Stomach (tissue), 9 donors: ENCODE results near the gene HYAL2. TPM values are rescaled to one million over a fixed set of nuclear protein-coding genes. Genes with fewer than 3 reads are reported as not detected.

Experiments used
- DNase-seq, 2 donors: peaks; one replicate each; pipeline versions ENCODE4 v3.0.0 to v3.0.0-alpha.2; 2013 to 2019
- H3K27ac ChIP-seq, 5 donors: fragments of 200-600 bp in 4 of 5; sonication (generic) in 4 of 5; one replicate each; pipeline ENCODE4 v1.5.1; 2013 to 2019; ENCODE audit warnings: mild to moderate bottlenecking in 1 of 5, moderate library complexity in 1 of 5
- H3K27me3 ChIP-seq, 3 donors: fragments of 200-600 bp; sonication (generic); one replicate each; pipeline ENCODE4 v1.5.1; 2017 to 2019; ENCODE audit warnings: mixed run types in 1 of 3
- H3K36me3 ChIP-seq, 4 donors: fragments of 200-600 bp; sonication (generic); 1 replicate in 3 of 4; 2 replicates in 1 of 4; pipeline ENCODE4 v1.5.1; 2016 to 2019
- H3K4me1 ChIP-seq, 4 donors: fragments of 200-600 bp; sonication (generic); one replicate each; pipeline ENCODE4 v1.5.1; 2016 to 2019
- H3K4me3 ChIP-seq, 4 donors: fragments of 200-600 bp; sonication (generic) in 3 of 4; one replicate each; pipeline ENCODE4 v1.5.1; 2016 to 2019; ENCODE audit warnings: mild to moderate bottlenecking in 1 of 4
- H3K9me3 ChIP-seq, 4 donors: fragments of 200-600 bp; sonication (generic); one replicate each; pipeline ENCODE4 v1.5.1; 2016 to 2019
- EP300 ChIP-seq: sonication (generic); formaldehyde crosslinking; IDR thresholded peaks from one replicate; pipeline ENCODE4 v1.6.1; 2017; ENCODE audit warnings: antibody characterized with exemption
- POLR2A ChIP-seq, 4 donors: fragments of 450-650 bp; IDR thresholded peaks; one replicate each; pipeline ENCODE4 v1.6.1; 2016; ENCODE audit warnings: antibody characterized with exemption in 4 of 4, control low read depth in 2 of 4, mild to moderate bottlenecking in 1 of 4, moderate library complexity in 1 of 4
- POLR2AphosphoS5 ChIP-seq, 3 donors: sonication (generic); formaldehyde crosslinking; IDR thresholded peaks; one replicate each; pipeline ENCODE4 v1.6.1; 2016; ENCODE audit warnings: antibody characterized with exemption in 3 of 3
- WGBS, 5 donors: extraction: QIAGEN DNeasy Blood & Tissue Kit in 3 of 5; methylation state at CpG; one replicate each; pipeline versions ENCODE4 v1.1.5 to v1.1.7; 2013 to 2018; 5-methylcytosine and 5-hydroxymethylcytosine counted together
- intact Hi-C: fragments of 100-400 bp; cut with DNase I; formaldehyde crosslinking; loops from one replicate; pipeline ENCODE4 v1.15.1; 2023; ENCODE audit warnings: low total_unique reads
- polyA plus RNA-seq, 3 donors: library from polyadenylated mRNA; stranded (reverse); fragments of 200-250 nt; gene quantifications; one replicate each; pipeline ENCODE4 v1.2.3, GENCODE V29; 2013
- total RNA-seq, 5 donors: library from RNA; depleted of rRNA; stranded (reverse); fragments of >200 nt; gene quantifications; one replicate each; pipeline versions ENCODE4 v1.1.0 to v1.2.3, GENCODE V29; 2014 to 2016
- TF ChIP-seq, protein P1 (sequence below), 7 experiments: fragments of 450-650 bp in 4 of 7; fragments of 200-600 bp in 3 of 7; sonication (generic) in 3 of 7; IDR thresholded peaks; one replicate each; pipeline ENCODE4 v1.5.1; 2016 to 2019; ENCODE audit warnings: antibody characterized with exemption in 7 of 7, control low read depth in 2 of 7, mild to moderate bottlenecking in 1 of 7
- donor health status: healthy with polysubstance abuse.
- donor health status: Bipolar disorder and iron deficiency.
- donor health status: healthy.

The HYAL2 gene
- total and polyA plus RNA-seq, 8 donors = 11.1 to 96.4 (median 28.6) TPM

DNA sequence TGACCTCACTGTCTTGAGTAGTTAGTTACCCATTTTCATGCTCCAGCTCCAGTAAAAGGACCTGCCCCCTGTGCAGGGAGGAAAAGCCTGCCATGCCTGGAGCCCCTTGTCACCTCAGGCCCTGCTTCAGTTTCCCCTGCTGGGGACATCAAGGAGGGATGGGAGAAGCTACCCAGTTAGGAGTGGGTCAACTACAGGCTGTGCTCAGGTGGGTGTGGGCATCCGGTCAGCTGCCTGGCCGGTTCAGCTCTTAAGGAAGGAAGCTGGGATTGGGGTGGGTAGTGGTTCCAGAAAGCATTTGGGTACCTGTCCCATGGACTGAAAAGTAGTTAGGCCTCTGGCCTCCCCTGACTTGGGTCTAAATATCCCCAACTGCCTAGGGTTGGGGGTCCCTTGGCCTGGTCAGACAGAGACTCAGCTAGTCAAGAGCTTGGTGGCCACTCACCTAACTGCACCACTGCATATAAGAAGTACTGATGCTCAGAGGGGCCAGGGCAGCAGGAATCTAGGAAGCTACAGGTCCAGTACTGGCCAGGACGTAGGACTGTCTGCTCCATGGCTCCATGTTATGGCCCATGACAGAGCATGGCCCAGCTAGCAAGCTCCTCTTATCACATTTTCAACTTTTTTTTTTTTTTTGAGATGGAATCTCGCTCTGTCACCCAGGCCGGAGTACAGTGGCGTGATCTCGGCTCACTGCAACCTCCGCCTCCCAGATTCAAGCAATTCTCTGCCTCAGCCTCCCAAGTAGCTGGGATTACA lies 43.1 kb downstream of the HYAL2 start:
- no peak overlapping the region for H3K4me3 ChIP-seq
- H3K9me3 ChIP-seq = no peaks in the 10 kb centered on the region
- intact Hi-C loops = loop anchor here (10.0 kb wide), 1 partner anchor 55 kb away; no protein-coding TSS in a partner anchor
- TF ChIP-seq, protein P1, sequence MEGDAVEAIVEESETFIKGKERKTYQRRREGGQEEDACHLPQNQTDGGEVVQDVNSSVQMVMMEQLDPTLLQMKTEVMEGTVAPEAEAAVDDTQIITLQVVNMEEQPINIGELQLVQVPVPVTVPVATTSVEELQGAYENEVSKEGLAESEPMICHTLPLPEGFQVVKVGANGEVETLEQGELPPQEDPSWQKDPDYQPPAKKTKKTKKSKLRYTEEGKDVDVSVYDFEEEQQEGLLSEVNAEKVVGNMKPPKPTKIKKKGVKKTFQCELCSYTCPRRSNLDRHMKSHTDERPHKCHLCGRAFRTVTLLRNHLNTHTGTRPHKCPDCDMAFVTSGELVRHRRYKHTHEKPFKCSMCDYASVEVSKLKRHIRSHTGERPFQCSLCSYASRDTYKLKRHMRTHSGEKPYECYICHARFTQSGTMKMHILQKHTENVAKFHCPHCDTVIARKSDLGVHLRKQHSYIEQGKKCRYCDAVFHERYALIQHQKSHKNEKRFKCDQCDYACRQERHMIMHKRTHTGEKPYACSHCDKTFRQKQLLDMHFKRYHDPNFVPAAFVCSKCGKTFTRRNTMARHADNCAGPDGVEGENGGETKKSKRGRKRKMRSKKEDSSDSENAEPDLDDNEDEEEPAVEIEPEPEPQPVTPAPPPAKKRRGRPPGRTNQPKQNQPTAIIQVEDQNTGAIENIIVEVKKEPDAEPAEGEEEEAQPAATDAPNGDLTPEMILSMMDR (IDR thresholded peaks at IDR 0.05) = no peak
- no peak for TF ChIP-seq POLR2AphosphoS5 (IDR thresholded peaks at IDR 0.05)
- TF ChIP-seq EP300 = no peak
- no peak for TF ChIP-seq POLR2A (IDR thresholded peaks at IDR 0.05)
- H3K27ac ChIP-seq = peak overlapping the region in 2 of 5 donors; percentile 22 to 27
- 85 to 96% (median 91%) methylated on average over 6 to 8 of the region's 8 CpGs for WGBS, 5 donors
- DNase-seq = no peak
- H3K27me3 ChIP-seq = peaks cover 0 to 27% (median 18%) of the 10 kb centered on the region in 3 donors
- H3K36me3 ChIP-seq = peaks cover 8 to 41% (median 19%) of the 10 kb centered on the region in 4 donors
- peaks cover 8 to 27% (median 17%) of the 10 kb centered on the region in 4 donors for H3K4me1 ChIP-seq

DNA sequence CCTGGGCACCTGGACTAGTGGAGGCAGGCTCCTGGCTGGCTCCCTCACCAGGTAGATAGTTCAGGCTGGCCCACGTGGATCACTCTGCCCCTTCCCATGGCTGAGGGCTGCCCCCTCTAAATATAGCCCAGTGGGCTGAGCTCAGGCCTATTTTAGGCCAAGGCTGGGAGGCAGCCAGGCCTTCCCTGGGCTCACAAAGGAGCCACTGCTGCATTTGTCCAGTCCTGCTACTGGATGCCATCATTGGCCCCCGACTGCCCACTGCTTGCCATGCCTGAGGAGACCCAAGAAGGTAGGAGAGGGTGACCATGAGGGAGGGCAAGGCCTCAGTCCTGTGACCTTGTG lies 43.7 kb downstream of the HYAL2 start, which contains the start of gene LSMEM2:
Gene LSMEM2, plus strand, starts transcription at position 208 of the 345 bp plus-strand sequence. Its CDS starts 27 bp downstream, at position 235.
- Histone ChIP-seq H3K36me3 (peaks cover 8 to 46% (median 19%) of the 10 kb centered on the region in 4 donors), H3K9me3 (no peaks in the 10 kb centered on the region), H3K27me3 (peaks cover 0 to 33% (median 21%) of the 10 kb centered on the region in 3 donors), H3K27ac (peak within 1 kb of the TSS in 2 of 5 donors; percentile 22 to 27), H3K4me3 (no peak within 1 kb of the TSS), H3K4me1 (peaks cover 13 to 33% (median 23%) of the 10 kb centered on the region in 4 donors)
- TF ChIP-seq POLR2A (IDR thresholded peaks at IDR 0.05) = no peak
- TF ChIP-seq, protein P1 (IDR thresholded peaks at IDR 0.05) = no peak
- DNase-seq = no peak
- intact Hi-C loops = loop anchor here (10.0 kb wide), 1 partner anchor 54 kb away; no protein-coding TSS in a partner anchor
- WGBS, 5 donors = 14 to 54% (median 51%) methylated on average over 1 to 2 of the region's 2 CpGs

DNA sequence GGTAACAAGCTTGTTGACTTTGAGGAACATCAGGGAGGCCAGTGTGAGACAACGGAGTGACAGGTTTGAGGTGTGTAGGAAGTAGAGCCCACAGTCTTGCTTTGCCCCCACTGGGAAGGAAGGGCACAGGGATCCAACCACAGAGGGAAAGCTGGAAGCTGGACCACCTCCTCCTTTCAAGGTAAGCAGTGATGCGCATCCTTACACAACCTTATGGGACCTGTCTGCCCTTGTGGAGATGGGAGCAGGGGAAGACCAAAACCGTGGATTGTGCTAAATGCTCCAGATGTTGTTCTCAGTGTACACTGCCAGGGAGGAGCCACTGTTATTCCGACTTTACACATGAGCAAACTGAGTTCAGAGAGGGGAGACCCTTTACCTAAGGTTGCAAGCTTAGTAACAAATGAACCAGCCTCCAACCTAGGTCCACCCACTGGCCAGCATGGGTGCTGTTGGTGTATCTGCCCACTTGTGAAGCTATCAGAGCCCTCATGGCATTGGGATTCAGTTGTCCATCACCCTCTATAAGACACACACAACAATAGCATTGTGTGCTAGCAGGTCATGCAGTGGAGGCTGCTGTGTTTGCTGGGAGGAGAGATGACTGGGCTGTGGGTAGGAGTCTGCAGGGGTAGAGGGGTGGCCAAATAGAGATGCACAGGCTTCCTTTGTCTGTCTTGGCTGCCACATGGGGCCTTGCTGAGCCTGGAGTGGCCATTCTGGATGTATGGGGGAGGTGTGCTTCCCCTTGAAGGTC lies 44.2 kb downstream of the HYAL2 start:
- peaks cover 18 to 39% (median 29%) of the 10 kb centered on the region in 4 donors for H3K4me1 ChIP-seq
- H3K27me3 ChIP-seq = peaks cover 0 to 38% (median 26%) of the 10 kb centered on the region in 3 donors
- no peaks in the 10 kb centered on the region for H3K9me3 ChIP-seq
- no peak overlapping the region for H3K4me3 ChIP-seq
- H3K36me3 ChIP-seq = peaks cover 8 to 51% (median 19%) of the 10 kb centered on the region in 4 donors
- 72 to 77% (median 74%) methylated on average over 4 of the region's 4 CpGs for WGBS, 5 donors
- intact Hi-C loops = loop anchor here (10.0 kb wide), 1 partner anchor 54 kb away; no protein-coding TSS in a partner anchor
- H3K27ac ChIP-seq = peak overlapping the region in 2 of 5 donors; percentile 22 to 27
- TF ChIP-seq POLR2AphosphoS5 (IDR thresholded peaks at IDR 0.05) (no peak), EP300 (no peak), POLR2A (IDR thresholded peaks at IDR 0.05) (no peak)
- TF ChIP-seq, protein P1 (IDR thresholded peaks at IDR 0.05) = no peak
- no peak for DNase-seq

DNA sequence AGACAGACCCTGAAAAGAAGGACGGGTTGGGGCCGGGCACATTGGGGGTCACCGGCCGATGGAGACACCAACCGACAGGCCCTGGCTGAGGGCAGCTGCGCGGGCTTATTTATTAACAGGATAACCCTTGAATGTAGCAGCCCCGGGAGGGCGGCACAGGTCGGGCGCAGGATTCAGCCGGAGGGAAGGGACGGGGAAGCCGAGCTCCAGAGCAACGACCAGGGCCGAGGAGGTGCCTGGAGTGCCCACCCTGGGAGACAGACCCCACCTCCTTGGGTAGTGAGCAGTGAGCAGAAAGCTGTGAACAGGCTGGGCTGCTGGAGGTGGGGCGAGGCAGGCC lies 45.8 kb downstream of the HYAL2 start:
- peaks cover 0 to 40% (median 26%) of the 10 kb centered on the region in 3 donors for H3K27me3 ChIP-seq
- H3K36me3 ChIP-seq = peaks cover 8 to 51% (median 19%) of the 10 kb centered on the region in 4 donors
- intact Hi-C loops = loop anchor here (10.0 kb wide), 1 partner anchor 52 kb away; no protein-coding TSS in a partner anchor
- no peak for TF ChIP-seq POLR2A (IDR thresholded peaks at IDR 0.05)
- TF ChIP-seq POLR2AphosphoS5 (IDR thresholded peaks at IDR 0.05) = no peak
- TF ChIP-seq EP300 = no peak
- TF ChIP-seq, protein P1 (IDR thresholded peaks at IDR 0.05) = no peak
- H3K4me1 ChIP-seq = peaks cover 25 to 52% (median 39%) of the 10 kb centered on the region in 4 donors
- no peak overlapping the region for H3K4me3 ChIP-seq
- H3K27ac ChIP-seq = no peak overlapping the region
- WGBS, 5 donors = 81 to 90% (median 88%) methylated on average over 17 of the region's 17 CpGs
- no peak for DNase-seq
- H3K9me3 ChIP-seq = no peaks in the 10 kb centered on the region
